GM21529 (cell line): Measurements from ENCODE around the gene ZFHX3.

Experiments used
- ATAC-seq: cut with Tn5 transposase; IDR thresholded peaks from one replicate; pipeline ENCODE4 v1.9.1; 2021; ENCODE audit not compliant: unreplicated experiment

ZFHX3 gene

GRCh38 chr16:73069581-73070262 is 21.8 kb upstream of the ZFHX3 start:
- no peak for ATAC-seq

GRCh38 chr16:73068541-73069401 is 20.8 kb upstream of the ZFHX3 start:
- no peak for ATAC-seq

GRCh38 chr16:73067671-73068540 is 20.0 kb upstream of the ZFHX3 start:
- no peak for ATAC-seq

DNA sequence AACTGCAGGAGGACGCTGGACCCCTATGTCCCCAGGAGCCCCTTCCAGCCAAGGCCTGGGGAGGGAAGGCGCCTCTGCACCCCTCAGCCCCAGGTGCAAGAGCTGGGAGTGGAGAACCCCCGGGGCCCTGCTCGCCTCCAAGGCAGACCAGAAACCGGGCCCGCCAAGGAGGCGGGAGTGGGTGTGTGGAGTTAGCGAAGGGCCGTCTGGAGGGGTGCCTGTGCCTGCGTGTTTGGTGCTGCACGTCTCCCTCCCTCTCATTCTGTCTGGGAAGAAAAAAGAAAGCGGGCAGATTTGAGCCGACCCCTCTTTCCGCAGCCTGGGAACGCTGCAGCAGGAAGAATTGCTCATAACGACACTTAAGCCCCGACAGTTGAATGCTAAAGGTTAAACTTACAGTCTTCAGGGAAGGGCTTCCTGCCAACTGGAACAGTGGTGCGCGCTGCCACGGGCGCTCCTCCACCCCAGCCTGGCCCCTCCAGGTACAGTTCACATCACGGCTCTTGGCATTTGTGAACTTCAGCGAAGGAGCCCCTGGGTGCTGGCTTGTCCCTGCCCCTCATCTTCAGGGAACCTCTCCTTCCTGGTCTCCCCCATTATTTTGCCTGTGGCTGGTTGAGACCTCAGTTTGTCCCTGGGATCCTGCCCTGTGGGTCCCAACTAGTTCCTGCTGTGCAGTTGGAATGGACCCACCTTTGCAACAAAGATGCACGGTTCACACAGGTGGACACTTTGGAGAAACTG is 19.2 kb upstream of the ZFHX3 start:
- ATAC-seq, result no peak

DNA sequence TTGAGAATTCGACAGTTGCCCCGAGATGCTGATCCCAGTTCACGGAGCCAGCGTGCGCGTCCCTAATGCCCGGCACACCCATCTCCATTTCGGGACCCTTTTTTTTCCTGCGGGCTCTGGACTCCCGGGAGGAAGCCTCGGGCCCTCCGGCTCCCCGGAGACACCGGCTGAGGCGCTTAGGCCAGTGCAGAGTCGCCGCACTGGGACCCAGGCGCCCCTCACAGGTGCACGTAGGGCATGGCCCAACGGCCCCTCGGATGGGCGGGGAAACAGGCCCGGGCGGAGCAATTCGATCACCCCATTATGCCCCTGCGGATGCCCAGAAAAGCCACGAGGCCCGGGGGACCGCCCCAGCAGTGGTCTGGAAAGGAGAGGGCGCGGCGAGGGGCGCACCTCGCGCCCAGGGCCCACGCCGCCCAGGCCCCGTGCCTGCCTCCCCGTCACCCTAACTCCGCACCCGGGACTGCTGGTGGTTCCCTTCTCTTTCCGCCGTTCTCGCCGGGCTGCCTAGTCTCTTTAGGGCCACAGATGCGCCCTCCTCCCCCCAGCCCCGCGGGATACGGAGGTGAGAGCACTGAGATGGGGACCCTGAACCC is 18.5 kb upstream of the ZFHX3 start:
- ATAC-seq, result no peak

DNA sequence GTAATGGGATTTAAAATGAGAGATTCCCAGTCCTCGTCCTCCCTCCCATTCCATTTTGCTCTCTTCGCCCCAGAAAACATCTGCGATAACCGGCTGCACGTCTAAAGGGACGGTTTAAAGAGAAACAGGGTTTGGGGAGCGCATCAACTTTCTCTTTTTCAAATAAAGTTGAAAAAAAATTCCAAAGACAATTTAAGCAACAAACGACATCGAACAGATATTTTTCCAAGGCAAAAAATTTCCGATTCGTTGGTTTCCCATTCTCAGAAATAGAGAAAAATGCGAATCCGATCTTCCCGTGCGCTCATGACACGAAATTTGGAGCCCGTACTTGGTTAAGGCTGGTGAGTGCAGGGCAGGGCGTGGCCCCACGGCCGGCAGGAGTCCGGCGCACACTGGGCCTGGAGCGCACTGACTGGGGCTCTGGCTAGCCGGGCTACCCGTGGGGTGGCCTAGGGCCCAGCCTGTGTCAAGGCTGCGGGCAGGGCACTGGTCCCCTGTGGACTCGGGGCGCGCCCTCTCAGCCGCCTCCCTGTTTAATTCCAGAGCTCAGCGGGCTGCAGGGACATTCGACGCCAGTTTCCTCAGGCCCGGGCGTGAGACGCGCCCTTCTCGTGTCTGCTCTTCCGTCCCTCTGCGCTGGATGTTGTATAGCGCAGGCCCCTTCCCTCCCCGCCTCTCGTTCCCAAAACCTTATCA is 17.9 kb upstream of the ZFHX3 start:
- no peak for ATAC-seq

GRCh38 chr16:73064994-73065545 is 17.1 kb upstream of the ZFHX3 start:
- no peak for ATAC-seq

- ATAC-seq, result no peak
Observed at GRCh38 chr16:73064212-73064993, 16.5 kb upstream of the ZFHX3 start.

DNA sequence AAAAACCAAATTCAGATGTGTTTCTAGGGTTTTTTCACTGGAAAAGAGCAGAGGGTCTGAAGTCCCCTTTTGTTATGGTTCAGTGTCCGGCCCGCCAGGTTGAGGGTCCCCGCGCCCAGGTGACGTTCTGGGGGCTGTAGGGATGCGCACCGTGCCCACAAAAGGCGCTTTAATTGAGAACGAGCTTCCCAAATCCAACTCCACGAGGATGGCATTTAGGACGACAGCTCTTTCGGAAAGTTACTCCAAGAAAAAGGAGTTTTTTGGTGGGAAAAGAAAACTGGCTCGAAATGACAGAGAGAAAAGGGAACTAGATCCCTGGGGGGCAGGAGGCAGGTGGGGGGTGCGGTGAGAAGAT is 15.9 kb upstream of the ZFHX3 start:
- no peak for ATAC-seq

DNA sequence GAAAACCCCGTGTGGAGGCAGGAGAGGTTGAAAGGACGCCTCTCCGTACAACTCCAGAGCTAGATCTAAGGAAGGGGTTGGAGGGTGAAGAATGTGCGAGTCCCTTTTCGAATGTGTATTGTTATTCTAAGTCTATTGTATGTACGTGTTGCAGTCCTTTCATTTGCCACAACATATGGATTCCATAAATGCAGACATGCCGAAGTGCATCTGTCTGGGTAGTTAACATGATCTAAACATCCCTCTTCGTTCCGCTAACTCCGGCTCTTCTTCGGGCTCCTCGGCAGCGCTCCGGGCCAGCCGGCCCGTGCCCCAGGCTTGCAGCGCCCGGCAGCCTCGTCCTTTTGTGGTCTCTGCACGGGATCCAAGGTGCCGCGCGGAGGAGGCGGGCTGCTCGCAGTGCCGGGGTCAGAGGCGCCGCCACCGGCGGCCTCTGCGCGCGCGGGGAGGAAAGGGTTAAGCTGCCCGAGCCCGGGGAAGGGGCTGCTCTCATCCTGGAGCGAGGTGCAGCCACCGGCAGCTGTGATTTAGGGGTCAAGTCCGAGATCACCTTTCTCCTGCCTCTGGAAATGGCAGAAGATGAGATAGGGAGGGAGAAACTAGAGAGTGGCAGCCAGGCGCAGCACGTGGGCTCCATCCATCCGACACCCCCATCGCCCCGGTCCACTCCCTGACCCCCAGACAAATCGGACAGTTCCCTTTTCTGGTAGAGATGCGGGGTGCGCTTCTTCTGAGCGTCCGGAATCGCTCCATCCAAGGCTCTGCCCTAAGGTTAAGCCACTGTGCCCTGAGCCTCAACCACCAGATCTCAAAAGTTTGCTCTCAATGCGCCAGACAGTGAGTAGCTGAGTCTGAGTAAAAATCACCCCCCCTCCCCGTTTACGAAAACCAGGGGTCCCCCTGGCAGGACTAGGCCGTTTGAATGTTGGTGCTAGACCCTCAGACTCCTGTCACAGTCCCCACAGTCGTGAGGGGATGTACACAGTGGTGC is 15.1 kb upstream of the ZFHX3 start:
- ATAC-seq, result no peak

DNA sequence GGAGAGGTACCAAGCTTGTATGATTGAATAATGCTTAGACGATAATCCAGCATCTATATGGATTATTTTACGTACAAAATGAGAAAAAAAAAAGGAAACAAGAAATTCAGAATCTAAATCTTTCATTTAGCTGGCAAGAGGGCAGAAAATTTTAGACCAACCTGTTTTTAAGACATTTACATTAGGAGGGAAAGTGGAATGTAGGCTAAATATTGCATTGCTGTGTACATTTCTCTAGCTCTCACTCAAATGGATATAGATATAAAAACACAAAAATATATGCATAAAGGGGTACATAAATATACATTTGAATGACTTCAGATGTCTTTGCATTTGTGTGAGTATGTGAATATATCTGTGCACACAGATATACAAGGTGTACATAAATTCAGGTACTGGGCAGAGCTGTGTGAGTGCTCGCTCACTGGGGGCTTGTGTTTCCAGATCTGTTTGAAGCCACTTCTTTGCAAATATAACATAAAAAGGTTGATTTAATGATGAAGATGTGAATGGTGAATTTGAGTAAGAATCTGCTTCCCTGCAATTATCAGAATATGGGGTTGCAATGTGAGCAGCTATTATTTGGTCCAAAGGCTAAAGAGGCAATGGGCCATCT is 14.2 kb upstream of the ZFHX3 start:
- no peak for ATAC-seq

DNA sequence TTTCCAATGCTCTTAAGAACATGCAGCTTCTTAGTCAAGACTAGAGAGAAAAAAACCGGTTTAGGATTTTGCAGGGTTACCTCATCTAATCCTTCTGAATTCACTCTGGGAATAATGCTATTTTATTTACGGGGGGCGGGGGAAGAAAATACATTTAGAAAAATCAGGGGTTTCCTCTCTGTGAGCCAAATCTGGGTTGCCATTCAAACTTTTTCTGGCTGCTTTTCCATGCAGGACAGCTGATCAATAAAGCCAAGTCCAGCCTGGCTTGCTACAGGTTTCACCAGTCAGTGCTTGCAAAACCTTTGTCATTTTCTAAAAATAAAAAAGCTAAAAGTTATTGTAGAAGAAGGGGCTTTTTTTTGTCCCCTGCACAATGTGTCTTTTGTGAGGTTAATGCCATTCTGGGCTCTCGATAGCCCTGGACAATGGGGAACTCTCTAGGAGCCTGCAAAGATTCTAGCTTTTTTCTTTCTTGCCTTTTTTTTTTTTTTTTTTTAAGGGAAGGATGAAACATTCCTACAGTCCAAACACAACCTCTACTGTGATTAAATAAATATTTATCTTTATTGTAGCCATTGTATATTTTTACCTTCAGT is 13.1 kb upstream of the ZFHX3 start:
- no peak for ATAC-seq

- no peak for ATAC-seq
Observed at GRCh38 chr16:73059779-73060615, 12.1 kb upstream of the ZFHX3 start.

GRCh38 chr16:73058616-73059409 is 10.9 kb upstream of the ZFHX3 start:
- peak; percentile 33 for ATAC-seq

DNA sequence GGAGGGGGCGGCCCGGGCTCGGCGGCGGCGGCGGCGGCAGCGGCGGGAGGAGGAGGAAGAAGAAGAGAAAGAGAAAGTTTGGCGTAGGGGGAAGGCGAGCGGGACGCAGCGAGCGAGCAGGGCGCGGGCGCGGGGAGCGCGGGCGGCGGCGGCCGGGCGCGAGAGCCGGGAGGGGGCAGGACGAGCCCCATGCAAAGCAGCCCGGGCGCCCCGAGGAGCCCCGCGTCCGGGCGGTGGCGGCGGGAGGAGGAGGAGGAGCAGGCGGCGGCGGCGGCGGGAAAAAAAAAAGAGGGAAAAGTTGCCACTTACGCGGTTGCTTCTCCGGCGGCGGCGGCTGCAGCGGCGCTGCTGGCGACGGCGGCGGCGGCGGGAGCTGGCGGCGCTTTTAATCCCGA is 10.3 kb upstream of the ZFHX3 start:
- ATAC-seq, result peak; percentile 76
